Stimulated activated CD4-positive, alpha-beta T cell treated with anti-CD3 and anti-CD28 coated beads, Interleukin-4, amount 100 ng/mL, for 1 hour (primary cell): ENCODE results near the gene SMIM41.
A peak's percentile ranks its signal among the peaks of the same experiment; 100 is the strongest.

Experiments
- DNase-seq: peaks from one replicate; pipeline ENCODE4 v3.0.0-alpha.2; 2020

Gene SMIM41

DNA sequence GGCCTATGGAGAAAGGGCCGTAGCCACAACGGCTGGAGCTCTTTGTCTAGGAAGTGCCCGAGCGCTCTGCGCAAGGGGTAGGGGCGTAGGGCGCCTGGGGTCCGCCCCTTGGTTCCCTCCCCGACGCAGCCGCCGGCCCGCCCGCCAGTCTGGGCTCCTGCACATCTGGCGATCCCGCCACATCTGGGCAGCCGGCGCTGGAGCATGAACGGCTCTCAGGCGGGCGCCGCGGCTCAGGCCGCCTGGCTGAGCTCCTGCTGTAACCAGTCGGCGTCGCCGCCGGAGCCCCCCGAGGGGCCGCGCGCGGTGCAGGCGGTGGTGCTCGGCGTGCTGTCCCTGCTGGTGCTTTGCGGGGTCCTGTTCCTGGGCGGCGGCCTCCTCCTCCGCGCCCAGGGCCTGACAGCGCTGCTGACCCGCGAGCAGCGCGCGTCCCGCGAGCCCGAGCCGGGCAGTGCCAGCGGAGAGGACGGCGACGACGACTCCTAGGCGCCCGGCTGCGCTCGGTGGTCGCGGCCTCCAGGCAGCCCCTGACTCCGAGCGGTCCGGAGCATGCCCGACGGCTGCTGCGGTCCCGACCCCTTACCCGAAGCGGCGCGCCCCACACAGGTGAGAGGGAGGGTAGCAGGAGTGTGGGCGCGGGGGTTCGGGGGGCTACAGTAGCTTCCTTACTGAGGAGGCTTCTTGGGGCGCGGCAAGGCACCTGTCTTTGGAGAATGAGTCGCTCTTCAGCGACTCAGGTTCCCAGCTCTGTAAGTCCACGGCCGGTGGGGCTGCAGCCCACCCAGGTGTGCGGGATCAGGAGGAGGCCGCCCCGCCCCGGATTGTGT, at the start of gene SMIM41:
Gene SMIM41, plus strand, starts transcription at position 129 of the 827 bp plus-strand sequence. Its CDS starts 76 bp downstream, at position 205.
- DNase-seq = no peak

- no peak for DNase-seq
These were observed 47.1 kb upstream of the SMIM41 start for GRCh38 chr12:52032446-52032803.

DNA sequence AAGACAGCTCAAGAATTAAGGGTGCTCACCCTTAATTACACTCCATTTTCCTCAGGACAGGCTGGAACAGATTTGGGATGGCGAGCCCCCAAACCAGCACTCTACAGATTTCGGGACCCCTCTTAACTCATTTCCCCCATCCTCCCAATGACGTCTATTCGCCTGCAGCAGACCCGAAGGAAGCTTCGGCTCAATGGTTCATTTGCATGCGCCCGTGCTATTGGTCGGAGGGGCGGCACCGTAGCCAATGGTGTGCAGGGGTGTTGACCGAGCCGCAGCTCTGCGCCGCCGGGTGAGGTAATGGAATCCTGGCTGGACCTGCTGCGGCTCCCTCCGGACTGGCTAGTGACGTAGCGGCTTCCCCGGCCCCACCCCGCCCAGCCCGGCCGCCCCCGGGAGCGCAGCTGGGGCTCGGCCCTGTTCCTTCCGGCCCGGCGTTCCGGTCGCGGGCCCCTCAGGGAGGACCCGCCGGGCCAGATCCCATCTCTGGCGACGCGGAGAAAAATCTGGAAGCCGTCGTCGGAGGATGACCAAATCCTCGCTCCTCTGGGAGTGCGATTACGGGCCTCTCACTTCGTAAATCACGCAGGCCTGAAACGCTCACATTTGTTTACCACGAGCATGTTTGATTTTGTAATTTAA, 46.6 kb upstream of the SMIM41 start:
- peak; percentile 85 for DNase-seq

DNA sequence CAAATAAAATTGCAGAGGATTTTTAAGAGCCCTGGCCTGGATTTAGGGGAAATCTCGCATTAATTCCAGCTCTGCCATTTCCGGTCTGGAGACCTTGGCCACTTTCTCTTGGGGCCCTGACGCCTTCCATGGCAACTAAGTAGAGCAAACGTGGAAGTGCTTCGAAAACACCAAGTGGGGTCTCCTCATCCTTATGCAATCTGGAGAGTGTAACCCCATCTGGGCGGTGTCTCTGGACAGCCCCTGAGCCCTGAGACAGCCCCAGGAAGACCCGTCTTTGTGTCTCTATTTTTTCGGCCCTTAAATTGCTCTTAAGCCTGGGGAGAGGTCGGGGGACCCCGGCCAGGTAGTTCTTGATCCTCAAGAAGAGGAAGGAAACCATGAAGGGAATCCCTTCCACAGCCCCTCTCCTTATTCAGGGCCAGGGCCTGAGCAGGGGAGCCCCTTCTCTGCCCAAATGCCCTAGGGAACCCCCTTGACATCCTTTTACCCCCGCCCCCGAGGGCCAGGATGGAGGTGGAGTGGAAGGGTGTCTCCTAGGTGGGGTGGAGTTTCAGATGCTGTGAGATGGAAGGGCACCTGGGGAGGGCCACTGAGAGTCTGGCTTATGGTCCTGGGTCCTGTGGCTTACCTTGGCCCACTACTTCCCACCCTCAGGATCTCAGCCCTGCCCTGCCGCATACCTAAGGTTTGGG, 45.9 kb upstream of the SMIM41 start:
- DNase-seq = no peak

DNA sequence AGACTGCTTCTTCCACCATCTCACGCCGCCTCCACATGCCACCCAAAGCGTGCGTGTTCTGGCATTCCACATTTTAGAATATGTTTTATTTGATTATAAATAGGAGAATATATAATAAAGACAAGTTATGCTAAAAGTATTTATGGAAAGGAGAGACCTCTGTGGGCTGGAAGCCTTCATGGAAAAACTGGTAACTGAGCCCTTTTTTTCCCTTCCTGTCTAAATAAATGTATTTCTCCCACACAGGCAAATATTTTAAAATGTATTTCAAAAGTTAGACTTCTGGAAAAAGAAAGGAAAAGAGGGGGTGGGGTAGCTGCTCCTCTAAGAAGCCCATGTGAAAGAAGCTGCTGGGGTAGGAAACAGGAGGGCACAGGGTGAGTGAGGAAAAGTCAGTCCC, 44.3 kb upstream of the SMIM41 start:
- no peak for DNase-seq

- DNase-seq = no peak
These were observed 43.6 kb upstream of the SMIM41 start for GRCh38 chr12:52035926-52036325.

- DNase-seq = peak; percentile 78
These were observed 42.8 kb upstream of the SMIM41 start for GRCh38 chr12:52036587-52037171.

- no peak for DNase-seq
These were observed 42.1 kb upstream of the SMIM41 start for GRCh38 chr12:52037248-52037861.

GRCh38 chr12:52038447-52038846, 41.1 kb upstream of the SMIM41 start:
- no peak for DNase-seq

- no peak for DNase-seq
These were observed 38.5 kb upstream of the SMIM41 start for GRCh38 chr12:52041035-52041434.

GRCh38 chr12:52041695-52042123, 37.8 kb upstream of the SMIM41 start:
- peak; percentile 24 for DNase-seq

DNA sequence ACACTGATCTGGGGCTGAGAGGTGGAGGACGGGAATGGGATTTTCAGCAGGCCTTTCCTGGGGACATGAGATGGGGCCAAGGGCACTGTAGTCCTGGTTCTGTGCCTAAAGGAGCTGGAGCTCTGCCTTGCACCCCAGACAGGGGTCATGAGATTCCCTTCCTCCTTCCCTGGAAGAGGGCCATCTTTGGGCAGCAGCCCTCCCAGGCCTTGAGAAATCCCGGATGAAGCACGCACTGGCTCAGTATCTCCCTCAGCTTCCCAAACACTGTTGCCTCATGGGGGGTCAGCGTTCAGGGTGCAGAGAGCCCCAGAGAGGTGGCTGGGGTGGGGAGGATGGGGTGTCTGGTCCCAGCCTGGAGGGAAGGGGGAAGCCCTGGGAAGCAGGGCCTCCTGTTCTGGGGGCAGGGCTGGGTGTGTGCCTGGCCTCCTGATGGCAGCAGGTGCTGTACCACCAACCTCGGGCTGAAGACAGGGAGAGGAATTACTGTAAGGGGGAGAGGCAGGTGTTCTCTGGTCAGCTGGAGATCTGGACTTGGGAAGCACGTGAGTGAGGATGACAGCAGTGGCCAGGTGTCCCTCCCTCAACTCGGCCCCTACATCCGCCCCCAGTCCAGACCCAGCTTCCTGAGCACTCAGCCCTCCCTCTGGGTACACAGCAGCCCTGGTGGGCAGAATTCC, 36.7 kb upstream of the SMIM41 start:
- DNase-seq = no peak

GRCh38 chr12:52043386-52044212, 35.9 kb upstream of the SMIM41 start:
- DNase-seq = no peak

GRCh38 chr12:52044292-52044983, 35.1 kb upstream of the SMIM41 start:
- DNase-seq = no peak

DNA sequence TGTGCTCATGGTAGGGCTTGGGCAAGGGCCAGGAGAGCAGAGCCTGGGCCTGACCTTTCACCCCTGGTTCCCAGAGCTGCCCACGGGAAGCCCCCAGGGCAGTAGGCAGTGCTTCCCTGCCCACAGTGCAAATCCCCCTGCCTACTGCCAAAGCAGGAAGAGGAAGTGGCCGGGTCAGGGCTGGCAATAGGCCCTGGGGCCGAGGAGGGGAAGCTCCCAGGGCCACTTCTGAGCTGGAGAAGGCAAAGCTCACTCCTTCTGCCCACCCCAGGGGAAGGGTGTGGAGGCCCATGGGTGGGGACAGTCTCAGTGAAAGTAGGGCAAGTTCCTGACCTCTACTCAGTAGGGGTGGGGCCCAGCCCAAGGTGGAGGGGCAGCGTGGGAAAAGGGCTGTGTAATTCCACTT, 33.7 kb upstream of the SMIM41 start:
- DNase-seq = no peak

DNA sequence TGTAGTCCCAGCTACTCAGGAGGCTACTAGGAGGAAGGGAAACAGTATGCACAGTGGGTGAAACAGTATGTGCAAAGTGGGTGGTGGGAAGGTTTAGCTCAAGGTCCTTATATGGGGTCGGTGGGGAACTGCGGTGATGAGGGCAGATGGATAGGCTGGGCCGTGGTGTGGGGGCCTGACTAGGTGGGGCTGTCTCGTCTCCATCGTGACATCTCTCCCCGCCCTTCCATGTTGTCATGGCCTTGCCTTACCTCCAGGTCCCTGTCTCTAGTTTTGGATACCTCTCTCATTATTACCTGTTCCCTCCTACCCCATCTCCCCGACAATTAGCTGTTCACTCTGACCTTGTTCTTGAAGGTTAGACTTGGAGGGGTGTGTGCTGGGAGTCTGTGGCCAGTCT, 32.6 kb upstream of the SMIM41 start:
- DNase-seq = no peak

- no peak for DNase-seq
These were observed 30.2 kb upstream of the SMIM41 start for GRCh38 chr12:52049286-52049685.

GRCh38 chr12:52049688-52050087, 29.8 kb upstream of the SMIM41 start:
- DNase-seq = no peak

DNA sequence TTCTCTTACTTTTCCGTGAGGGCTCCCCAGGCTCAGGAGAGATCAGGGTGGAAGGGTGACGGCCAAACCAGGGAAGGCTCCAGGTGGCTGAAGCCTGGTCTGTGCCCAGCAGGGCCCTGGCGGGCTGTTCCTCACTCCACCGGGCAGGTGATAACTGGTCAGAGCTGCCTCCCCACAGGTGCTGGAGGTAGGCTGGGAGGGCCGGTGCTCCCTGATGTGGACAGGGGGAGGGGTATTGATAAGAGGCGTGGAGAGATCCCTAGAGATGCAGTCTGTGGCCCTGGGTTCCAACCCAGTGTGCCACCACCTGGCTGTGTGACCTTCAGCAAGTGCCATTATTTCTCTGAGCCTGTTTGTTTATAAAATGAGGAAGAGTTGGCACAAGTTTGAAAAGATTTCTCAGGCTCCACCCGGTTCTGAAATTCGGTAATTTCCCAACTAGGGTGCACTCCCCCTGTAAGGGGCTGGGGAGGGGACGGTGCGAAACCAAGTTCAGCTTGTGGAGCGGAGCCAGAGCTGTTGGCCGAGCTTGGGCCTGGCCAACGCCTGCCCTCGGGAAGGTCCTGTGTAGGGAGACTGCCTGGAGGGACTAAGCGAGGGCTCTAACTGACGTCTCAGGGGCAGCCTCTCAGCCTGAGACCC, 29.3 kb upstream of the SMIM41 start:
- no peak for DNase-seq
